ENCODE results near the gene NR2F1.
A peak's percentile ranks its signal among the peaks of the same experiment; 100 is the strongest.
"Not testable (repeated sequence)": the region's sequence is repeated elsewhere in the genome, so short reads cannot be mapped to it uniquely, and the experiment has no call there.

The NR2F1 gene

DNA sequence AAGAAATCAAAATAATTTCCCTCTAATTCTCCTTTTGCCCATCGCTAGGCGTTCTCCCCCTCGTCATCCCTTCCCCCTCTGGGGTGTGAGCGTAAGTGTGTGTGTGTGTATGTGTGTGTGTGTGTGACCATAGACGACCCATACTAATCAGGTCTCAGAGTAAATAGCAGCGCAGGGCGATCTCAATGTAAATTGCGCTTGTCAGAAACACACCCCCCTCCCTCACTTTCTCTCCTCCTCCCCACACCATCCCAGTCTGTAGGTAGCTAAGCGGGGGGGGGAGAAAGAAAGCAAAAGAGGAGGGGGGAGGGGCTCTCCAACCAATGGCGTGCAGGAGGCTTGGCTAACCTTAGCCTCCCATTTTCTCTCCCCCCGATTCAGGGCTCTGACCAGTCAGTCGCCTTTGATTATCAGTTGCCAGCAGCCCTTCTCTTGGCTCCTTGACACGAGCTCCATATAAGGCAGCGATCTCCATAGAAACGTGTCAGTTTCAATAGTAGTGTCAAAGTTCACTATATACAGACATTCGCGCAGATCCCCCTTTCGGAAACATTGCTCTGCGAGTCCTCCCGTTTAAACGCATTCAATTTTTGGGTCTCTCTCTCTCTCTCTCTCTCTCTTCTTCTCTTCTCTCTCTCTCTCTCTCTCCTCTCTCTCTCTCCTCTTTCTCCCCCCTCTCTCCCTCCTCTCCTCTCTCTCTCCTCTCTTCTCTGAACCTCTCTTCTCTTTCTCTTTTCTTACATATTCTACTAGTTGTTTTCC is at the start of gene NR2F1:
Gene NR2F1 (plus strand): TSS at position 546 of the 762 bp plus-strand sequence. CDS start 1,802 bp downstream, outside the sequence.
- Mint-ChIP-seq H3K9me3 (no peaks in the 10 kb centered on the region), H3K4me1 (peaks cover 35% of the 10 kb centered on the region), H3K36me3 (ENCODE audit: low read depth) (peaks cover 4% of the 10 kb centered on the region), H3K27me3 (peaks cover 50% of the 10 kb centered on the region), H3K27ac (peak within 1 kb of the TSS; percentile 39), H3K4me3 (no peak within 1 kb of the TSS)
- ATAC-seq (peak; percentile 26), DNase-seq (no peak)

DNA sequence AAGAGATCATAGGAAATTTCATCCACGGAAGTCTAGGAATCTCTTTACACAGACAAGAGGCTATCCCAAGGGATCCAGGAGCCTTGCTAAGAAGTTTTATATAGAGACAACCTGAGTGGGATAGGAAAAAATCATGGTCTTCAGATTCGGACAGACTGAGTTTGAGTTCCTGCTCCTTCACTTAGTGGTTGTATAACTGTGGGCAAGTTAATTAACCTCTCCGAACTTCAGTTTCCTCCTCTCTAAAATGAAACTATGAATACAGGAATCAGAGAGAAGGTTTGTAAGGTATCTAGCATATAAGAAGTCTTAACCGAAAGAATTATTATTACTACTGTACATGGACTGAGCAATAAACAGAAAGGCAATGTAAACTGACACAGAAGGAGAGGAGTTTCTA is 37.1 kb upstream of the NR2F1 start:
- no peak for DNase-seq
- Mint-ChIP-seq H3K27me3 (peaks cover 26% of the 10 kb centered on the region), H3K27ac (no peak overlapping the region), H3K4me3 (no peak overlapping the region), H3K9me3 (no peaks in the 10 kb centered on the region), H3K4me1 (no peaks in the 10 kb centered on the region), H3K36me3 (ENCODE audit: low read depth) (no peaks in the 10 kb centered on the region)
- ATAC-seq: no peak

DNA sequence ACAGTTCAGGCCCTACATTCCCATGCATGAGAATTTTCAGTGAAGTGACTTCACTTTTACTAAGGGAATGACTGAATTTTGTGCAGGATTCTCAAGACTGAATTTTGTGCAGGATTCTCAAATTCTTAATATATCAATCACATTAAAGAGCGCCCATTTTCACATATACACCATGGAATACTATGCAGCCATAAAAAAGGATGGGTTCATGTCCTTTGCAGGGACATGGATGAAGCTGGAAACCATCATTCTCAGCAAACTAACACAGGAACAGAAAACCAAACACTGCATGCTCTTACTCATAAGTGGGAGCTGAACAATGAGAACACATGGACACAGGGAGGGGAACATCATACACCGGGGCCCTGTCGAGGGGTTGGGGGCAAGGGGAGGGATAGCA is 33.4 kb upstream of the NR2F1 start:
- peaks cover 23% of the 10 kb centered on the region for H3K27me3 Mint-ChIP-seq
- not testable (repeated sequence) for H3K27ac Mint-ChIP-seq; ATAC-seq; H3K4me1 Mint-ChIP-seq; H3K4me3 Mint-ChIP-seq; H3K36me3 Mint-ChIP-seq (ENCODE audit: low read depth); H3K9me3 Mint-ChIP-seq; DNase-seq

DNA sequence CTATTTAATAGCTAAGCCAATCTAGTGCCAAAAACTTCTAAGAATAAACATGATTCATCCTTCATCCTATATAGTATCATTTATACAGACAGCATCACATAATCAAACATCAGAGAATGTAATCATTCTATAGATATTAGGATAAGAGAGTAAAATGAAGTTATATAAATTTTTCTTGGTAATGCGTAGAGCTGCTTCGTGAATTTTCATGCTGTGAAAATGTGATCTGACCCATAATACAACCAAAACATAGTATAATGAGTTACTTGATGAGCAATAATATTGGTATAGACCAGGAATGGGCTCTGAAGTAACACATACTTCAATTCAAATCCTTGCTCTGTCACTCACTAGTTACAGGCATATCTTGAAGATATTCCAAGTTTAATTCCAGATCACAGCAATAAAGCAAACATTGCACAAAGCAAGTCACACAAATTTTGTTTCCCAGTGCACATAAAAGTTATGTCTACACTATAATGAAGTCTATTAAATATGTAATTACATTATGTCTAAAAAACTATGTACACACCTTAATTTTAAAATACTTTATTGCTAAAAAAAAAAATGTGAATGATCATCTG is 25.9 kb upstream of the NR2F1 start:
- Mint-ChIP-seq H3K27ac (no peak overlapping the region), H3K27me3 (peaks cover 21% of the 10 kb centered on the region), H3K9me3 (no peaks in the 10 kb centered on the region)

DNA sequence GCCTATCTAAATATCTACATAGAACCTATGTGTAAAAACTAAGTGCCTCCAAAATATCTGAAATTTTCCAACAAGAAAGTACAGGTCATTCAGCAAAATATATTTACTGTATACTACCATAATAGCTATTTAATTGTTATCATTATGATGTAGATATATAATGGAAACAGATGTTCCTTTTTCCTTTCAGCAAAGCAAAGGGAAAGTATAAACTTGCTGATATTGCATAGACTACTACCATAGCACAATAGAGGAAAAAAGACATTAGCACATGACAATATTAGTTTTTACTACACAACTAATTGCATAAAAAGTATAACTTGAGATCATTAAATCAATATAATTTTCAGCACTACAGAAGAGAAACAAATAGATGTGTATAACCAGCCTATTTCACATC is 16.9 kb upstream of the NR2F1 start:
- no peak for ATAC-seq

More for the DNA sequence above, 25.9 kb upstream of the NR2F1 start:
- Mint-ChIP-seq H3K4me3 (no peak overlapping the region), H3K4me1 (no peaks in the 10 kb centered on the region), H3K36me3 (ENCODE audit: low read depth) (no peaks in the 10 kb centered on the region)
- DNase-seq: no peak
- ATAC-seq: no peak

DNA sequence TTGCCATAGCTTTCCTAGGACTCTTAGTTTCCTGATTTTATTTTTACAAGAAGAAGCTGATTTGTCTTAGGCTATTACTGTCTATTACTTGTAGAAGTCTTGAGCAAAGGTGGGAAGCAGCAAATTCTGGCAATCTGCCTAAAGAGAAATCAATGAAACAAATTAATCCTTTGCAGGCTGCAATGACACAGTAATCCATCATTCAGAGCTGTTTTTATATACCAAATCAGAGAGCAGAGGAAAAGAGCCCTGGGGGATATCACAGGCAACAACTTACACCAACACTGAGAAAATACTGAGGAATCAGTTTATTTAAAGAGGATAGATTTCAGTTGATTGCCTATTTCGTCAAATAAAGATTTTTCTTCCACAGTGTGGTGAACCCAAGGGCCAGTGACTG is 15.6 kb upstream of the NR2F1 start:
- Mint-ChIP-seq H3K9me3 (no peaks in the 10 kb centered on the region), H3K27ac (no peak overlapping the region), H3K27me3 (peaks cover 57% of the 10 kb centered on the region), H3K36me3 (ENCODE audit: low read depth) (peaks cover 2% of the 10 kb centered on the region), H3K4me1 (peaks cover 26% of the 10 kb centered on the region), H3K4me3 (no peak overlapping the region)
- no peak for ATAC-seq
- DNase-seq: no peak

More for the DNA sequence above, 16.9 kb upstream of the NR2F1 start:
- no peak for DNase-seq
- Mint-ChIP-seq H3K36me3 (ENCODE audit: low read depth) (no peaks in the 10 kb centered on the region), H3K4me3 (no peak overlapping the region), H3K9me3 (no peaks in the 10 kb centered on the region), H3K27me3 (peaks cover 46% of the 10 kb centered on the region), H3K4me1 (peaks cover 15% of the 10 kb centered on the region), H3K27ac (no peak overlapping the region)

DNA sequence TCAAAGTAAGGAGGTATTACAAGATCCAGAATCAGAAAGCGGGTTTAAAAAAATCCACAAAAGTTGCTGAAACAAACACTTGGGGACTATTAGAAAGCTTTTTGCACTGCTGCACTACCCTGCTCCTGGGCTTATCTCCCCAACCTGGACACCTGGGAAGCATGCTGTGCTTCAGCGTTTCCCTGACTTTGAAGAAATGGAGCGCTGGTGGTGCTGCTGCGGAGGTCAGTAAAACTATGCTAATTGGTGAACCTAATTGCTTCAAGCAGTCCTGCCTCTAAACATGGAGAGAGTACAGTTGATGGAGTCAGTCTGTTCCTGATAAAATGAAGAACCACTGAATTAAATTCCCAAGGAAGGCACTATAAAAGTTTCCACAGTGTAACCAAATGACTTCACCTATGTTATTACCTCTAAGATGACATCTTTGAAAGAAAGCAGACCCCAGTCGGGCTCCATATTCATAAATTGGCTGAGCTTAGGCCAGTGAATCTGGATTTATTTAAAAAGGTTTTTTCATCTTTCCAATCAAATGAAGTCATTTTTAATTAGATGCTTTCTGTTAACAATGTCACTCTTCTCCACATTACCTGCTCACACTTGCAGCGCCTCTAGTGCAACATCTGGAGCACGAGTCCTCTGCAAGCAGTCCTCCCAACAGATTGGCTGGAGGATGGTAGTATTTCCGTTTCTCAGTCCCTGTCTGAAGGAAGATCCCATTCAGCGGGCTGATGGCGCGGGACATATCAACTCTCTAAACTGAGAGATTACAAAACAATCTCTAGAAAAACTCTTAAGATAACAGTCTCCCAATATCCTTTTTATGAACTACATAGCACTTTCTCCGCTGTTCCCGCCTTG is 13.5 kb upstream of the NR2F1 start:
- Mint-ChIP-seq H3K36me3 (ENCODE audit: low read depth) (peaks cover 2% of the 10 kb centered on the region), H3K4me3 (no peak overlapping the region), H3K4me1 (peaks cover 22% of the 10 kb centered on the region), H3K9me3 (no peaks in the 10 kb centered on the region), H3K27me3 (peaks cover 68% of the 10 kb centered on the region), H3K27ac (no peak overlapping the region)
- ATAC-seq (no peak), DNase-seq (no peak)

DNA sequence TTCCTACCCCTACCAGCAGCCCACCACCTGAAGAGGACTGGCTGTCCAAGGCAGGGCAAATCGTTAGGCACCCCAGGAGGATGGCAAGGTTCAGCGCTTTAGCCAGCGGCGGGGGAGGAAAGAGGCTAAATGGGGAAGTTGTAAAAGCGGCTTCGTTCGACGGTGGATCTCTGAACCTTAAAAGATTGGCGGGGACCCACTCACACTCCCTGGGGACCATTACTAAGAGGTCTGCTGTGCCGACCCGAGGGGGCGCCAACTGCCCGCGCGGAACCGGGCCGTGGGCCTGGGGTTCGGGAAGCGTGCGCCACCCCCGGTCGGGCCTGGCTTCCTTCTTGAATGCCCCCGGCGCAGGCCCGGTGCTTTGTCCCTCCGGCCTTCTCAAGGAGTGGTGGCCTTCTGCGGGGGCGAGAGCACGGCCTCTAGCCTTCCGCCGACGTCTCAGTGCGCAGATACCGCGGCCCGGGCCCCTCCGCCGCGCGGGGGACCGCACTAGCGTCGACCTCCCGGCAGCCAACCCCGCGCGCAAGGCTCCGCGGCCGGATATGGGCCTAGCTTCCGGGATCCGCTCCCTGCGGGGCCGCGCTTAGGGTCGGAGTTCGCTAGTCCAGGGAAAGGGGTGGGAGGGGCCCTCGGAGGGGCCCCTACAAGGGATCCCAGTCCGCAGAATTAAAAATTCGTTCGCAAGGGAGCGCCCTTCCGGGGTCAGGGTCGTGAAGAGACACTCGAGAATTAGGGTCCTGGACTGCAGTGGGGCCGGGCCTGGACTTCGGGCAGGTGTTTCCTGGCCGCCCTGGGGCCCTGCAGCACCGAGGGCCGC is 12.5 kb upstream of the NR2F1 start:
- Mint-ChIP-seq H3K27me3 (peaks cover 78% of the 10 kb centered on the region), H3K27ac (no peak overlapping the region), H3K9me3 (no peaks in the 10 kb centered on the region), H3K4me1 (peaks cover 21% of the 10 kb centered on the region), H3K36me3 (ENCODE audit: low read depth) (peaks cover 2% of the 10 kb centered on the region), H3K4me3 (no peak overlapping the region)
- ATAC-seq (peak; percentile 46), DNase-seq (no peak)

DNA sequence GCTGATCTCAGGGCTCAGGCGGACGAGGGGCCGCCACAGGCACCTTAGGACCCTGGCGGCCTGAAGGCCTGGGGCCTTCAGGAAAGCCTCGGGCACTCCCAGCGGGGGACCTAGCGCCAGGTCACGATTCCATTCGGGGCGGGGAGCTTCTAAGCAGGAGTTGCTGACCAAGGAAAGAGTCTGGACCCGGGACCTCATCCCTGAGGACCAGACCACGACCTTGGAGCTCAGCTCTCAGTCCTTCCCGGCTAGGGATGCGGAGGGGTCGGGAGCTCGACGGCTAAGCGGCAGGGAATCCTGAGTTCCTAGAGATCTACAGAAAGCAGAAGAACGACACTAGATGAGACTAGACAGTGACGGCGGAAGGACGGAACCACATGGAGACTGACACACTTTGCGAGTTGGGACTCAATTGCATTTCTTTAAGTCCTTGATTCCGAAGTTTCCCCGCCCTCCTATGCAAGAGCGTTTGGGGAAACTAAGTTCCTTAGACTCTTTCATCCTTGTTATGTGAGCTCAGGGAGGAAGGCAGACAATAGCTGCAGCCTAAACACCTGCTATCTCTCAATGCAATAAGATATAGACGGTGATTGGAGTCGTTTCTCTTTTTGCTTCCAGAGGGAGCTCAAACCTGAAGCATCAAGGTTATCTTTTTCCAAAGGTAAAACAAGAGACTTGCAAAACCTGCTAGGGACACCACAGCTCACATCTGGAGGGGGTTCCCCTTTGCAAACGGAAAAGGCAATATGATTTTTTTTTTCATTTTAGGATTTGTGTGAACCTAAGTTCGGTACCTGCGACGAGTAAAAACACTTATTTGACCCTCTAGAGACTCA is 11.7 kb upstream of the NR2F1 start:
- H3K27ac Mint-ChIP-seq: no peak overlapping the region
- H3K4me1 Mint-ChIP-seq: peaks cover 21% of the 10 kb centered on the region
- DNase-seq (no peak), ATAC-seq (no peak)
- H3K9me3 Mint-ChIP-seq: no peaks in the 10 kb centered on the region
- H3K36me3 Mint-ChIP-seq (ENCODE audit: low read depth): peaks cover 2% of the 10 kb centered on the region
- peak overlapping the region; percentile 50 for H3K4me3 Mint-ChIP-seq
- peaks cover 84% of the 10 kb centered on the region for H3K27me3 Mint-ChIP-seq

DNA sequence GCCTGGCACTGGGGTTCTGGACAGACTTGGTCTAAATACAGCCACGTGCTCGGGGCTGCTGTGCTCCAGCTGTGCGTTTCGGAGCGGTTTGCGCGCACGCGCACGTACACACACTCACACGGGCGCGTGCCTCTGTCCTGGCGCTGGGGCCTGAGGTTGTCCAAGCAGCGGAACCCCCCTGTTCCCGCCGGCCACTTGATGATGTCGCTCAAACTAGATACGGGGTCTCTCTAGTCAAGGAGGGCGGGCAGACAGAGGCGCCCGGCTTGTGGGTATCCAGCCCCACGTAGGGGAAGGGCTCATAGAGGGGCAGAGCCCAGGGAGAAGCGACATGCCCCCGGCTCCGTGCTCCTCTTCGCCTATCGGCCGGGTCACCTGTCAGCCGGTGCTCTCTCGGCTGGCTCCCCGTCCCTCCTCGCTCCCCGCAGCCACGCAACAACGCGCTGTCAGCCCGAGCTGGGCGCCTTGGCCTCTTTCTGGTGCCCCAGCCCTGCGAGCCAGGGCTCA is 10.9 kb upstream of the NR2F1 start:
- Mint-ChIP-seq H3K4me3 (peak overlapping the region; percentile 50), H3K27ac (no peak overlapping the region), H3K27me3 (peaks cover 86% of the 10 kb centered on the region), H3K9me3 (no peaks in the 10 kb centered on the region), H3K36me3 (ENCODE audit: low read depth) (peaks cover 2% of the 10 kb centered on the region), H3K4me1 (peaks cover 21% of the 10 kb centered on the region)
- no peak for DNase-seq
- no peak for ATAC-seq

DNA sequence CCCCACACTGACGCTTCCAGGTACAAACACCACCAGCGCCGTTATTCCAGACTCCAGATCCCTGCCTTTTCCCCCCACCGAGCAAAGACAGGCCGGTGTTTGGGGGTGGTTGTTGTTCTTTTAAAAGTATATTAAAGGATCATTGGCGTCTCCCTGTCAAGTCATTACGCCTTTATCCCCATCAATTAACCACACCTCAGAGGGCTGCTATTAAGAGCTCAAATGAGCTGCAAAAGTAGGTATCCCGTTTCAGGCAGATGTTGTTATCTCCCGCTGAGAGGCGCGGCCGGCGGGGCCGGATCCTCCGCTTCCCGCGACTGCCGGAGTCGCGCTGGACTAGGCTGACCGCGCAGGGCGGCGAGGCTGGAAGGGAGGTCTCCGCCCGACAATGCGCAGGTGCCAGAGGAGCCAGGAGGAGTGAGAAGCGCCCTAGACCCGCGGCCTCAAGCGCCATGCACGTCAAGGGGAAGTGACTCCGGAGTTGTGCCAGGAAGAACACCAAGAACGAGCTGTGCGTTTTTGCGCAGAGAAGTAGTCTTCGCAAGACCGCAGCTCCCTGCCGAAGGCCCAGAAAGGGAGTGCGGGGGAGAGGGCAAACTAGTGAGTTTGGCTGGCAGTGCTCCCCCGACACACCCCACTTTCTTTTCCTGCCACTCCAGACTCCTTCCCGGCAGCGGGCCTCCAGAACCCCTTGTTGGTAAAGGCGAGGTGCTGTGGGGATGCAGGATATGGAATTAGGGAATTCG is 10.2 kb upstream of the NR2F1 start:
- ATAC-seq (no peak), DNase-seq (no peak)
- Mint-ChIP-seq H3K27ac (no peak overlapping the region), H3K4me3 (no peak overlapping the region), H3K9me3 (no peaks in the 10 kb centered on the region), H3K36me3 (ENCODE audit: low read depth) (peaks cover 2% of the 10 kb centered on the region), H3K4me1 (peaks cover 21% of the 10 kb centered on the region), H3K27me3 (peaks cover 86% of the 10 kb centered on the region)

DNA sequence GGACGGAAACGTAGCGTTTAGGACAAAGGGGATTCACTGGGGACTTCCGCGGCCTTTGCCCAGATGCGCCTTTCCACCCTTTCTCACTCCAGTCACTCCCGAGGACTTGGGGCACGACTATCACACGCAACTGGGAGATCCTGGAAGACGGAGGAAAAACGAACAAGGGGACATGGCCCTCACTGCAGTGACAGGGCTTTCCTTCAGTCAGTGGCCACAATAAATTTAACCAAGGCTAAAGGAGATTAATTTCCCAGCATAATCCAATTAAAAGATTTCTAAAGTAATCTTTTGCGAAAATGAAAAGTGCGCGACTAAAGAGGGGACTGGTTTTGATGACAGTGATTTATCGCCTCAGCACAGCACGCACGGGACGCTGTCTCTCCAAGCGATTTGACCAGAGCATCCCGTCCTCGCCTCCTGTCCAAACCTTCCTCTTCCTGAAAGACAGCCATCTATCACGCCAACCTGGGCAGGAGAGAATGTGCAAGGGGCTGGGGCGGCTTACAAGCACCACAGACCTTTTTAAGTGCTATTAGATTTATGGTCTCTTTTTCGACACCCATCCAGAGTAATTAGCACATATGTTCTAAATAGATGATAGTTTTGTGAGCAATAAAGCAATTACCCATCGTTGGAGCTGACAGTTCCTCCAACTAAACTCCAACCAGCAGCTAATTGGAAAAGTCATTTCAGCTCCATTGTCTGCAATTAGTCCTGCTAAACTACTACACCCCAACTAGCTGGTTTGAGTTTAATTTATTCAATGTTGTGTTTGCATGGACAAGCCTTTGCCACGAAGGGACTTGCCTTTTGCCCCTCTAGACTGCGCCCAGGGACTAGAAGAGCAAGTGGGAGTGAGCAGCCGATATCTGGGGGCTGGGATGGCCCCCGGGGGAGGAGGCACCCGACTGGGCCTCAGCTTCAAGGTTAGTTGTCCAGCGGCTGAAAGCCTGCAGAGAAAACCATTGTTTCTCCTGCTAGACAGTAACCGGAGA is 9.4 kb upstream of the NR2F1 start:
- Mint-ChIP-seq H3K9me3 (no peaks in the 10 kb centered on the region), H3K27ac (no peak overlapping the region), H3K4me3 (no peak overlapping the region), H3K4me1 (peaks cover 21% of the 10 kb centered on the region), H3K27me3 (peaks cover 89% of the 10 kb centered on the region), H3K36me3 (ENCODE audit: low read depth) (peaks cover 2% of the 10 kb centered on the region)
- no peak for ATAC-seq
- no peak for DNase-seq

All from activated naive CD8-positive, alpha-beta T cell treated with anti-CD3 and anti-CD28 coated beads, Interleukin-2, amount 50 U/mL, for 24 hours (primary cell).